Aorta (tissue), 5 donors: ENCODE measurements around the gene CEND1. TPM values are rescaled to one million over a fixed set of nuclear protein-coding genes. Genes with fewer than 3 reads are reported as not detected.
A peak's percentile ranks its signal among the peaks of the same experiment; 100 is the strongest.

Experiments
- ATAC-seq: fragments of 200-7000 bp; cut with Tn5 transposase; one replicate; pipeline ENCODE4 v1.9.1; 2022; ENCODE audit warnings: moderate library complexity; ENCODE audit not compliant: low FRiP score
- DNase-seq, 2 donors: peaks; one replicate each; pipeline ENCODE4 v3.0.0-alpha.2; 2020
- H3K27ac ChIP-seq, 2 donors: one replicate each; pipeline ENCODE4 v1.5.1; 2013; ENCODE audit warnings: low read length in 2 of 2, mild to moderate bottlenecking in 2 of 2, moderate library complexity in 2 of 2, control low read depth in 1 of 2, inconsistent platforms in 1 of 2, low read depth in 1 of 2
- H3K27me3 ChIP-seq, 2 donors: one replicate each; pipeline ENCODE4 v1.6.1; 2013; ENCODE audit warnings: control low read depth in 1 of 2, low read length in 1 of 2, mild to moderate bottlenecking in 1 of 2, moderate library complexity in 1 of 2; ENCODE audit not compliant: insufficient read depth in 2 of 2, control insufficient read depth in 1 of 2
- H3K36me3 ChIP-seq, 2 donors: one replicate each; pipeline ENCODE4 v1.6.1; 2013; ENCODE audit warnings: control low read depth in 1 of 2, low read length in 1 of 2, mild to moderate bottlenecking in 1 of 2; ENCODE audit not compliant: insufficient read depth in 2 of 2, control insufficient read depth in 1 of 2
- H3K4me1 ChIP-seq, 2 donors: one replicate each; pipeline ENCODE4 v1.6.1; 2013; ENCODE audit warnings: low read length in 2 of 2, control low read depth in 1 of 2, mild to moderate bottlenecking in 1 of 2, moderate library complexity in 1 of 2; ENCODE audit not compliant: insufficient read depth in 2 of 2, control insufficient read depth in 1 of 2
- H3K4me3 ChIP-seq, 2 donors: one replicate each; pipeline ENCODE4 v1.5.1; 2013; ENCODE audit warnings: low read length in 2 of 2, control low read depth in 1 of 2, mild to moderate bottlenecking in 1 of 2
- H3K9me3 ChIP-seq: one replicate; pipeline ENCODE4 v1.6.1; 2013; ENCODE audit warnings: mild to moderate bottlenecking, low read length; ENCODE audit not compliant: control insufficient read depth
- WGBS, 2 donors: extraction: QIAGEN DNeasy Blood & Tissue Kit; methylation state at CpG; one replicate each; pipeline ENCODE4 v1.1.7; 2013; 5-methylcytosine and 5-hydroxymethylcytosine counted together
- intact Hi-C, 2 donors: fragments of 100-400 bp; cut with DNase I; formaldehyde crosslinking; loops; one replicate each; pipeline versions ENCODE4 v1.14.2 to v1.15.0; 2022
- polyA plus RNA-seq, 2 donors: library from polyadenylated mRNA; stranded (reverse); fragments of 200-250 nt; gene quantifications; one replicate each; pipeline ENCODE4 v1.2.3, GENCODE V29; 2013
- total RNA-seq, 2 donors: library from RNA; stranded (reverse); fragmentation: NEBNext Ultra II Directional; extraction: Animal tissue kit (Norgen Biotek cat#: 25700); gene quantifications; one replicate each; pipeline ENCODE4 v1.2.1, GENCODE V29; 2021
- donor health status: healthy with polysubstance abuse.
- donor health status: Bipolar disorder and iron deficiency.
- donor health status: DM: no; HTN: no; CAD: no.
- donor health status: DM: no; HTN: no; CAD: no.
- donor health status: DM: yes; HTN: yes; CAD: no.

CEND1 gene
- total and polyA plus RNA-seq, 4 donors = 0.10 TPM; not detected in 3

DNA sequence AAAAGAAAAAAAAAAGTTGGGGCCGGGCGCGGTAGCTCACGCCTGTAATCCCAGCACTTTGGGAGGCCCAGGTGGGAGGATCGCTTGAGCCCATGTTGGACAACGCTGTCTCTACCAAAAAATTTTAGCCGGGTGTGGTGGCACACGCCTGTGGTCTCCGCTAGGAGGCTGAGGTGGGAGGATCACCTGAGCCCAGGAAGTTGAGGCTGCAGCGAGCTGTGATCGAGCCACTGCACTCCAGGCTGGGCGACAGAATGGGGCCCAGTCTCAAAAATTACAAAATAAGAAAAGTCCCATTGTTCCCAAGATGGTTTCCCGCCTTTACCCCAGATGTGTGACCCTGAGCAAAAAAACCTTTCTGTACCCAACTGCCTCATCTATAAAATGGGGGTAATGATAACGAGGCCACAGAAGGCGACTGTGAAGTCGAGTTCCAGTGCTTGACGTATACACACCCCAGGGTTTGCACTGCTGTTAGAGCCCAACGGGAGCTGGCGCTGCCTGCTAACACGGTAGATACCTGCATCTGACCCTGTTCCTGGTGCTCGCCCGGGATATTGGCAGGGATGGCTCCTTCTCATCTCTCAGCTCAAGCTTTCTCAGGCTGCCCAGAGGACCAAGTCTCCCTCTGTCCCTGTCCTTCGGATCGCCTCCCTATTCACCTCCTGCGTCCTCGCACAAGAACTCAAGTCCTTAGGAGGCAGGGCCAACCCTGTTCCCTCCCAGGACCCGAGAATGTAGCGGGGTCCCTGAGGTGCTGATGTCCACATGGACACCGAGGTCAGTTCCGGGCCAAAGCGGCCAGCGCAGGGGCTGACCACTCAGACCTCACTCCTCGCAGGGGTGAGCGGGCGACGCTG is 18.8 kb upstream of the CEND1 start:
- H3K4me3 ChIP-seq = peak overlapping the region; percentile 13 to 27
- 33 to 34% methylated on average over 36 of the region's 36 CpGs for WGBS, 2 donors
- H3K27me3 ChIP-seq = no peaks in the 10 kb centered on the region
- peaks cover 0 to 12% of the 10 kb centered on the region in 2 donors for H3K36me3 ChIP-seq
- no peak for ATAC-seq
- no peak for DNase-seq
- intact Hi-C loops = no loop called here
- no peaks in the 10 kb centered on the region for H3K9me3 ChIP-seq
- H3K4me1 ChIP-seq = no peaks in the 10 kb centered on the region
- peak overlapping the region; percentile 20 to 99 for H3K27ac ChIP-seq

DNA sequence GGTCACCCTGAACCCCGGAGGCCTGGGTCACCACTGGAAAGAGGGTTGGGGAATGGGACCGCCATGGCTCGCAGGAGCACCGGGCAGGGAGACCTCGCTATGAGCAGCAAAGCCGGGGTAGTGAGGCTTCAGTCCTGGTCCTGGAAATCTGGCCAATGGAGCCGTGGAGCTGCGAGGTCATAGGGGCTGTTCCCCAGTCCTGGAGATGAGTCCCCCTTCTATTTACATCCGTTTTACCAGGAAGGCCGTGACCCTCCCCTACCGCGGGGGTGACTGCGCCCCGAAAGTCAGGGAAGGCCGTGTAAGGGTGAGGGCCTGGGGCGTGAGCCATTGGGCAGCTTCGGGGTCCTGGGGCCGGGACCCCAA is 14.7 kb upstream of the CEND1 start:
- Histone ChIP-seq H3K4me1 (no peaks in the 10 kb centered on the region), H3K9me3 (no peaks in the 10 kb centered on the region), H3K36me3 (no peaks in the 10 kb centered on the region), H3K4me3 (peak overlapping the region; percentile 21 to 36), H3K27ac (no peak overlapping the region), H3K27me3 (no peaks in the 10 kb centered on the region)
- intact Hi-C loops = no loop called here
- no peak for ATAC-seq
- 4 to 6% methylated on average over 18 of the region's 18 CpGs for whole genome bisulfite sequencing, 2 donors
- no peak for DNase-seq

DNA sequence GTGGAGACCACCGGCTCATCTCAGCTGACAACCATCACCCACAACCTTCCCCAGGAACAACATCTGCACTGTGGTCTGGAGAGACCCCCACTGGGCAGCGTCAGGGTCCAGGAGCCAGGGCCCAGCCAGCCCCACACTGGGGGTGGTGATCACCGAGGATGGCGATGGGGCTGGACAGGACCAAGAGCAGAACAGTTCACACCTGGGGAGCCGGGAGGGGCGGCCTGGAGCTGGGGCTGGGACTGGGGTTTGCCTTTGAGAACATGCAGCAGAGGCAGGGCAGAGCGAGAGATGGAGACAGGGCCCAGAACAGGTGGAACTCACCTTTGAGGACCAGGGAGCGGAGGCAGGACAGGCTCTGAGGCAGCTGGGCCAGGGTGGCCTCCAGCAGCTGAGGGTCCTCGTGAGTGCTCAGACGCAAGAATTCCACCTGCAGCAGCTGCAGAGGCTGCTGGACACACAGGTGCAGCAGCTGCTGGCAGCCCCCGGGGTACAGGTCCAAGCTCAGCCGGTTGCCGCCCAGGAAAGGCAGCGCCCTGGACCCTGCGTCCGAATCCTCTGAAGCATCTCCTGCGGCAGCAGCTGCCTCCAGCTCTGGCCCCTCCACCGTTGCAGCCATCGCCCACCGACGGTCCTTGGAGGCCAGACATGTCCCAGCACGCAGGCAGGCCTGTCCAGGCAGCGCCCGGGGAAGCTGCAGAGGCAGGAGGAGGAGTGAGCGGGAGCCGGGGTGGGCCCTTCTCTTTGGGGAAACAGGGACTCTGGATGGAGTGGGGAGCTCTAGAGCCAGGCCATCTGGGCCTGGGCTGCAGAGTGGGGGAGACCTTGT is 14.1 kb upstream of the CEND1 start:
- DNase-seq (no peak), ATAC-seq (no peak)
- Histone ChIP-seq H3K36me3 (no peaks in the 10 kb centered on the region), H3K27me3 (no peaks in the 10 kb centered on the region), H3K27ac (no peak overlapping the region), H3K4me1 (no peaks in the 10 kb centered on the region), H3K4me3 (no peak overlapping the region), H3K9me3 (no peaks in the 10 kb centered on the region)
- intact Hi-C loops = no loop called here
- 50 to 56% methylated on average over 24 to 26 of the region's 26 CpGs for WGBS, 2 donors

DNA sequence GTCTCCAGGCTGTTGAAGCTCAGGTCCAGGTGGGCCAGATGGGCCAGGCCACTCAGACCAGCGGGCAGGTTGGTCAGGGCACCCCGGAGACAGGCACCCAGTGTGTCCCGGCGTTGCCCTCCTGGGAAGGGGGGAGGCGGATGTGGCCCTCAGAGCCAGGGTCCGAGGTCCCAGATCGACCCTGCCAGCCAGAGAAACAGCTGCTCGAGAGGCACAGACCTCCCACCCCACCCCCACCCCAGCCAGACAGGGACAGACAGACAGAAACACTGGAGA is 13.5 kb upstream of the CEND1 start:
- WGBS, 2 donors = 87 to 90% methylated on average over 8 of the region's 8 CpGs
- no peak overlapping the region for H3K4me3 ChIP-seq
- ATAC-seq (no peak), DNase-seq (no peak)
- H3K27me3 ChIP-seq = no peaks in the 10 kb centered on the region
- H3K36me3 ChIP-seq = no peaks in the 10 kb centered on the region
- intact Hi-C loops = no loop called here
- no peaks in the 10 kb centered on the region for H3K9me3 ChIP-seq
- H3K4me1 ChIP-seq = no peaks in the 10 kb centered on the region
- no peak overlapping the region for H3K27ac ChIP-seq

DNA sequence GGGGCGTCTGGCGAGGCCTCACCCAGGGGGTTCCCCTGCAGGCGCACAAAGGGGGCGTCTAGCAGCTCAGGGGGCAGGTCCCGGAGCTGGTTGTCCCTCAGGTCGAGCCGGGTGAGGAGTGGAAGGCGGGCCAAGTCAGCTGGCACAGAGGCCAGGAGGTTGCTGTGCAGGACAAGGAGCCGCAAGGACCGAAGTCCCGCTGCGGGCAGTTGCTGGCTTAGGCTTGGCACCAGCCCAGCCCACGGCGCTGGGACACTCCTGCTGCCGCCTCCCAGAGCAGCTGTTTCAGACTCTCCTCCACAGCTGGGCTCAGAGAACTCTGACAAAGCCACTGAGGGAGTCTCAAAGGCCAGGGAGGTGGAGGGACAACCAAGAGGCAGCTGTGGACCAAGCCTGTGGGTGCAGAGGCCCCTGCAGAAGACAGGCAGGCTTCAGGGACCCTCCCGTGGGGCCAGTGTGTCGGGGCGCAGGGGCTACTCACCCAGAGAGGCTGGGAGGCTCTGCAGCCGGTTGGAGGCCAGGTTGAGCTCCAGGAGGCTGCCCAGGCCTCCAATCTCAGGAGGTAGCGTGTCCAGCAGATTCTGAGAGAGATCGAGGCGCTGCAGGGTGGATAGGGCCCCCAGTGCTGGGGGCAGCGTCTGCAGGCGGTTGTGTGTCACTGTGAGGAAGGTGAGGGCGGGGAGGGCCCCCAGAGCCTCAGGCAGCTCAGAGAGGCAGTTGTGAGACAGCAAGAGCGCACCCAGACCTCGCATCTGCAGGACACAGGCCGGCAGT is 13.0 kb upstream of the CEND1 start:
- no peaks in the 10 kb centered on the region for H3K36me3 ChIP-seq
- DNase-seq (no peak), ATAC-seq (no peak)
- no peak overlapping the region for H3K4me3 ChIP-seq
- no peak overlapping the region for H3K27ac ChIP-seq
- intact Hi-C loops = no loop called here
- 92% methylated on average over 28 of the region's 28 CpGs for WGBS, 2 donors
- no peaks in the 10 kb centered on the region for H3K27me3 ChIP-seq
- no peaks in the 10 kb centered on the region for H3K4me1 ChIP-seq
- no peaks in the 10 kb centered on the region for H3K9me3 ChIP-seq

DNA sequence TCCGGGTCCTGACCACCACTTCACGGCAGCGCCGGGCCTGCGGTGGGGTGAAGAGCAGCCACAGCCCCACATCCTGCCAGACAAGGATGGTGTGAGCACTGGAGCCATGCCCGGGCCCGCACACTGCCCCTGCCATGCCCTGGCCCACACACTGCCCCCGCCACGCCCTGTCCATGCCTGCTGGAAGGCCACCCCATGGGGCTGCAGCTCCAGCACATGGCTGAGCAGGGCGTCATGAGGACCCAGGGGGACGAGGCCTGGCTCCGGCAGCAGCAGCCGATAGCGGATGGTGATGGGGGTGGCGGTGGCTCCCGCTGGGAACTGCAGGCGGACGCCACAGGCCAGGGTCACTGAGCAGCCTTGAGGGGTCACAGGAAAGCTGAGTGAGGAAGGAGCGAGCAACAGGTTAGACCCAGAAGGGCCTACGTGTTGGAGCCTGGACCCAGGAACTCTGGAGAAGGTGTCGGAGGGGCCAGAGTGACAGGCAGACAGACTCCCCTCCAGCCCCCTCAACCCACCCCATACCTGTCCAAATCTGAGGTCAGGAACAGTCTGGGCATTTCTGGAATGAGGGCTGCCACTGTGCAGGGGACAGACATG is 12.2 kb upstream of the CEND1 start:
- no peak for ATAC-seq
- intact Hi-C loops = no loop called here
- 96 to 98% methylated on average over 21 of the region's 21 CpGs for WGBS, 2 donors

DNA sequence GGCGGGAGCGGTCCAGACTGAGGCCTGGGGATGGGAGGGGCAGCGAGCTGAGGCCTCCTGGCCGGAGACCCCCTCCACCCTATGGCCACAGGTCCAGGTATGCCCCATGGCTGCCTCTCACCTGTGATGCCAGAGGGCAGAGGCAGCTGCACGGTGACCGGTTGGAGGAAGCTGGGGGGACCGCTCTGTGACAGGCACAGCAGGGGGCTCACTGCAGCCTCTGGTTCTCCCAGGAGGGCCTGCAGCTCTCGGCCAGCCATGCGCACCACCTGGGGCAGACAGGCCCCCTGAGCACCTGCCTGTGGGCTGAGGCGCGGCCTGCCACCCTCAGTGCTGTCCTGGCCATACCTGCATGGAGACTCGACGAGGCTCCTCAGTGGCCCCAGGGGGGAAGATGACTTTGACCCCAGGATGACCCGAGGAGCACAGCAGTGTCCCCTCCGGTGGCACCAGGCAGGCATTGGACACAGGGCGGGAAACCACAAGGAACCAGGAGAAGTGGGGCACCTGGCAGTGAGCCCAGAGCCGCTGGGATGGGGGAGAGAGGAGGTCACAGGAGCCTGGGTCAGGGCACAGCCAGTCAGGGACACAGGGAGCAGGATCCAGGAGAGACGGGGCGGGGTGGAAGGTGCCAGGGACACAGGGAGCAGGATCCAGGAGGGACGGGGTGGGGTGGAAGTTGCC is 11.3 kb upstream of the CEND1 start:
- no peak overlapping the region for H3K27ac ChIP-seq
- no peaks in the 10 kb centered on the region for H3K4me1 ChIP-seq
- no peak for DNase-seq
- no peak for ATAC-seq
- intact Hi-C loops = no loop called here
- no peak overlapping the region for H3K4me3 ChIP-seq
- no peaks in the 10 kb centered on the region for H3K9me3 ChIP-seq
- H3K36me3 ChIP-seq = no peaks in the 10 kb centered on the region
- 88 to 92% methylated on average over 20 of the region's 20 CpGs for WGBS, 2 donors
- no peaks in the 10 kb centered on the region for H3K27me3 ChIP-seq

More for the DNA sequence above, 12.2 kb upstream of the CEND1 start:
- H3K9me3 ChIP-seq = no peaks in the 10 kb centered on the region
- H3K36me3 ChIP-seq = no peaks in the 10 kb centered on the region
- no peaks in the 10 kb centered on the region for H3K27me3 ChIP-seq
- no peak overlapping the region for H3K4me3 ChIP-seq
- no peaks in the 10 kb centered on the region for H3K4me1 ChIP-seq
- no peak overlapping the region for H3K27ac ChIP-seq
- no peak for DNase-seq

DNA sequence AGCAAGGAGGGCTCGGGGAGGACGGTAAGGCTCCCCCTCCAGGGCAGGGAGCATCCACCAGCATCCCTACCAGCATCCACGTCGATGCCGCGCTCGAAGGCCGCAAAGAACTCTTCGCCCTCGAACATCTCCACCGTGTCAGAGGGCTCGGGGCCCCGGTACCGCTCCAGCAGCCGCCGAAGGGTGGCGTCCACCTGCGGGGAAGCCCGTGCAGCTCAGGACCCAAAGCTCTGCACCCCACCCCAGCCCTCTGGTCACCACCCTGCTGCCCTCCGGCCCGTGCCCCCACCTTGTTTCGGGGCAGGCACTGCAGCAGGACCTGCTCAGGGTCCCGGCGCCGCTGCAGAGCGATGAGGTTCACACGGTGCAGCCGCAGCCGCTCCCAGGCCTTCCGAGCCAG is 10.6 kb upstream of the CEND1 start:
- Histone ChIP-seq H3K4me3 (no peak overlapping the region), H3K27me3 (no peaks in the 10 kb centered on the region), H3K9me3 (no peaks in the 10 kb centered on the region), H3K4me1 (no peaks in the 10 kb centered on the region), H3K36me3 (no peaks in the 10 kb centered on the region), H3K27ac (no peak overlapping the region)
- DNase-seq (no peak), ATAC-seq (no peak)
- 92 to 94% methylated on average over 30 of the region's 30 CpGs for WGBS, 2 donors
- intact Hi-C loops = no loop called here
